OCI-LY1 (cell line): ENCODE measurements around the gene AP1G1.

ENCODE experiments used
- H2AFZ ChIP-seq: fragments of 200-600 bp; sonication (generic), shearing (Covaris generic); 2 replicates; pipeline ENCODE4 v1.6.0; 2014; ENCODE audit warnings: antibody characterized with exemption, mild to moderate bottlenecking, low read length
- H3F3A ChIP-seq: fragments of 200-600 bp; sonication (generic), shearing (Covaris generic); 2 replicates; pipeline ENCODE4 v1.6.0; 2014; ENCODE audit warnings: mild to moderate bottlenecking, antibody characterized with exemption, low read length, moderate library complexity; ENCODE audit not compliant: insufficient read depth
- H3K27ac ChIP-seq: fragments of 200-600 bp; sonication (generic); 2 replicates; pipeline ENCODE4 v1.5.1; 2014; ENCODE audit warnings: low read length, mixed run types, mild to moderate bottlenecking, low read depth; ENCODE audit not compliant: poor library complexity, severe bottlenecking
- H3K27me3 ChIP-seq: fragments of 200-600 bp; sonication (generic); 2 replicates; pipeline ENCODE4 v1.6.0; 2014; ENCODE audit warnings: antibody characterized with exemption, mild to moderate bottlenecking, low read length, moderate library complexity; ENCODE audit not compliant: insufficient read depth
- H3K36me3 ChIP-seq: fragments of 200-600 bp; sonication (generic); 2 replicates; pipeline ENCODE4 v1.6.1; 2014; ENCODE audit warnings: mild to moderate bottlenecking, antibody characterized with exemption, low read length, moderate library complexity, mixed read lengths; ENCODE audit not compliant: insufficient read depth
- H3K4me1 ChIP-seq: fragments of 200-600 bp; sonication (generic); 2 replicates; pipeline ENCODE4 v1.5.1; 2014; ENCODE audit warnings: mild to moderate bottlenecking, low read length, moderate library complexity; ENCODE audit not compliant: insufficient read depth, severe bottlenecking
- H3K4me2 ChIP-seq: fragments of 200-600 bp; sonication (generic), shearing (Covaris generic); 2 replicates; pipeline ENCODE4 v1.6.1; 2014; ENCODE audit warnings: low read length
- H3K4me3 ChIP-seq: fragments of 200-600 bp; sonication (generic); 2 replicates; pipeline ENCODE4 v1.5.1; 2014; ENCODE audit warnings: low read length, low read depth, mild to moderate bottlenecking, mixed read lengths; ENCODE audit not compliant: poor library complexity, severe bottlenecking
- H3K79me2 ChIP-seq: fragments of 200-600 bp; shearing (Covaris generic); 2 replicates; pipeline ENCODE4 v1.6.1; 2016; ENCODE audit warnings: mixed run types, low read length, mixed read lengths; ENCODE audit not compliant: insufficient read depth
- H3K9ac ChIP-seq: fragments of 200-600 bp; sonication (generic), shearing (Covaris generic); 2 replicates; pipeline ENCODE4 v1.6.1; 2014; ENCODE audit warnings: mild to moderate bottlenecking, low read length, mixed read lengths
- H3K9me2 ChIP-seq: fragments of 200-600 bp; sonication (generic), shearing (Covaris generic); 2 replicates; pipeline ENCODE4 v1.6.1; 2014; ENCODE audit warnings: low read depth, mild to moderate bottlenecking, low read length, mixed read lengths
- H3K9me3 ChIP-seq: fragments of 200-600 bp; shearing (Covaris generic); 2 replicates; pipeline ENCODE4 v1.6.1; 2014; ENCODE audit warnings: low read length, mixed read lengths
- H4K20me1 ChIP-seq: fragments of 200-600 bp; sonication (generic), shearing (Covaris generic); 2 replicates; pipeline ENCODE4 v1.6.0; 2016; ENCODE audit warnings: mild to moderate bottlenecking, low read length; ENCODE audit not compliant: insufficient read depth
- CTCF ChIP-seq: fragments of 200-600 bp; sonication (generic), shearing (Covaris generic); IDR thresholded peaks from 2 replicates; pipeline ENCODE4 v1.5.1; 2017; ENCODE audit warnings: mild to moderate bottlenecking, antibody characterized with exemption, low read length, moderate library complexity, mixed read lengths
- EZH2 ChIP-seq: fragments of 200-600 bp; sonication (generic), shearing (Covaris generic); IDR thresholded peaks from 2 replicates; pipeline ENCODE4 v1.8.0; 2017; ENCODE audit warnings: borderline replicate concordance, mixed run types, mild to moderate bottlenecking, antibody characterized with exemption, low read length, moderate library complexity, mixed read lengths

The AP1G1 gene

DNA sequence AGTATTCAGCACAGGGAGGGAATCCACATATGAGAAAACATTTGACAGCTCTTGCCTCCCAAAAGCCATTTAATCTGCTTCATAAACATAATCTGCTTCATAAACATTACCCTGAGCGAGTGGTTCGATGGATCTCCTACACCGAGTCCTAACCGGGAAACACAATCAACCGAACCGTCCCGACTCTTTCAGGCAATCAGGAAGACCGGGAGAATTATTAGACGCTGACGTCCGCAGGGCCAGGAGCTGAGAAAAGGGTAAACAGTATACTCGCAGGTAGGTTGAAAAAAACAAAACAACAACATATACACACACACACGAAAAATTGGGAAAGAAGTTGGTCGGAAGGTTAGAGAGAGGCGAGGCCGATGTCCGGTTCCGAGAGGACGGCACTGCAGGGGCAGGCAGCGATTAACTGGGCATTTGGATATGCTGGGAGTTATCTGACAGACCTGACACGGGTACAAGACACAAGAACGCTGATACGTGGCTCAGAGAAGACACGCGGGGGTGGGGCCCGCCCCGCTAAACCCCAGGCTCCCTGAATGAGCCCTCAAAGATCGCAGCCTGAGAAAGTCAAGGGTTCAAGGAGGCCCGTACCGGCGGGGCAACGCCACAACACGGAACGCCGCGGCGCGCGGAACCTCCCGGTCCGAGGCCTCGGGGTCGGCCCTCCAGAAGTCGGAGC lies 585 bp downstream of the AP1G1 start:
- Histone ChIP-seq H3K9ac (peak overlapping the region; percentile 85), H3K79me2 (peaks cover 41% of the 10 kb centered on the region), H3K36me3 (peaks cover 5% of the 10 kb centered on the region; the same call in 1 of the 2 replicates), H3K4me3 (peak overlapping the region; percentile 77), H2AFZ (no peak overlapping the region), H3K27ac (peak overlapping the region; percentile 86), H3K27me3 (no peaks in the 10 kb centered on the region), H3K9me2 (no peaks in the 10 kb centered on the region), H3K4me2 (peak overlapping the region; percentile 90), H4K20me1 (no peaks in the 10 kb centered on the region), H3K4me1 (peaks cover 28% of the 10 kb centered on the region), H3K9me3 (no peaks in the 10 kb centered on the region), H3F3A (no peaks in the 10 kb centered on the region)
- TF ChIP-seq CTCF: no peak
- TF ChIP-seq EZH2: no peak

- peaks cover 52% of the 10 kb centered on the region for H3K79me2 ChIP-seq
- H2AFZ ChIP-seq: no peak overlapping the region
- H3K9me3 ChIP-seq: no peaks in the 10 kb centered on the region
- H3K27ac ChIP-seq: no peak overlapping the region
- no peaks in the 10 kb centered on the region for H4K20me1 ChIP-seq
- H3K9ac ChIP-seq: no peak overlapping the region
- H3K9me2 ChIP-seq: no peaks in the 10 kb centered on the region
- H3K4me2 ChIP-seq: no peak overlapping the region
- TF ChIP-seq EZH2 (no peak), CTCF (no peak)
- H3K36me3 ChIP-seq: peaks cover 25% of the 10 kb centered on the region
- H3K4me1 ChIP-seq: peaks cover 19% of the 10 kb centered on the region
- no peaks in the 10 kb centered on the region for H3F3A ChIP-seq
- H3K27me3 ChIP-seq: no peaks in the 10 kb centered on the region
- no peak overlapping the region for H3K4me3 ChIP-seq
Observed at GRCh38 chr16:71803305-71803690, 5.3 kb downstream of the AP1G1 start.

DNA sequence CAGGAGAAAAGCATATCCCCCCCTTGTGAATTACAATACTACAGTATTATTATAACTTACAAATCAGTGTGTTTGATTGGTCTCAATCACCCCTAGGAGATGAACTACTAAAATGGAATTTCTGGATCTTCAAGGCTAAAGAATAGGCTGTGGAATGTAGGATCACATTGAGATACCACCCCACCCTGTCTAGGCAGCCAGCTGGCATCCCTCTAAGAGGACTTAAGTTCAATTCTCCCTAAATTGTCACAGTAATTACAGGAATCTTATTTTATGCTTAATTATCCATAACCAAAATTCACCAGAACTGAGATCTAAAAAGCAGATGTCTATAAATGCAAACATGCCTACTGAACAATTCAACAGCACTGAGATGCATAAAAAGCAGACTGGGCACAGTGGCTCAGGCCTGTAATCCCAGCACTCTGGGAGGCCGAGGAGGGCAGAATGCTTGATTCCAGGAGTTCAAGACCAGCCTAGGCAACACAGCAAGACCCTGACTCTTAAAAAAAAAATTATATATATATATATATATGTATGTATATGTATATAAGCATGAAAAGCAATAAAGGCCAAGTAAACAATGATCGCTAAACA lies 12.0 kb downstream of the AP1G1 start:
- Histone ChIP-seq H3K4me2 (no peak overlapping the region), H3K36me3 (peaks cover 35% of the 10 kb centered on the region), H4K20me1 (no peaks in the 10 kb centered on the region)

More for the DNA sequence above, 12.0 kb downstream of the AP1G1 start:
- no peaks in the 10 kb centered on the region for H3K9me3 ChIP-seq
- no peak overlapping the region for H3K27ac ChIP-seq
- no peak overlapping the region for H3K9ac ChIP-seq
- no peak overlapping the region for H3K4me3 ChIP-seq
- peaks cover 22% of the 10 kb centered on the region for H3K4me1 ChIP-seq
- no peaks in the 10 kb centered on the region for H3K27me3 ChIP-seq
- no peak overlapping the region for H2AFZ ChIP-seq
- H3K79me2 ChIP-seq: peaks cover 73% of the 10 kb centered on the region
- H3F3A ChIP-seq: no peaks in the 10 kb centered on the region; the same call in 1 of the 2 replicates
- H3K9me2 ChIP-seq: no peaks in the 10 kb centered on the region
- no peak for TF ChIP-seq CTCF
- no peak for TF ChIP-seq EZH2
